SKM-1 treated with dmso at 0.1 percent for 144 hours (cell line): ENCODE data around the gene IP6K1.
"Not testable (repeated sequence)": the region's sequence is repeated elsewhere in the genome, so short reads cannot be mapped to it uniquely, and the experiment has no call there.

ENCODE experiments used
- DNase-seq: peaks from one replicate; lab custom pipeline; 2025; ENCODE audit not compliant: unreplicated experiment; lab: John Stamatoyannopoulos, UW

Gene IP6K1

DNA sequence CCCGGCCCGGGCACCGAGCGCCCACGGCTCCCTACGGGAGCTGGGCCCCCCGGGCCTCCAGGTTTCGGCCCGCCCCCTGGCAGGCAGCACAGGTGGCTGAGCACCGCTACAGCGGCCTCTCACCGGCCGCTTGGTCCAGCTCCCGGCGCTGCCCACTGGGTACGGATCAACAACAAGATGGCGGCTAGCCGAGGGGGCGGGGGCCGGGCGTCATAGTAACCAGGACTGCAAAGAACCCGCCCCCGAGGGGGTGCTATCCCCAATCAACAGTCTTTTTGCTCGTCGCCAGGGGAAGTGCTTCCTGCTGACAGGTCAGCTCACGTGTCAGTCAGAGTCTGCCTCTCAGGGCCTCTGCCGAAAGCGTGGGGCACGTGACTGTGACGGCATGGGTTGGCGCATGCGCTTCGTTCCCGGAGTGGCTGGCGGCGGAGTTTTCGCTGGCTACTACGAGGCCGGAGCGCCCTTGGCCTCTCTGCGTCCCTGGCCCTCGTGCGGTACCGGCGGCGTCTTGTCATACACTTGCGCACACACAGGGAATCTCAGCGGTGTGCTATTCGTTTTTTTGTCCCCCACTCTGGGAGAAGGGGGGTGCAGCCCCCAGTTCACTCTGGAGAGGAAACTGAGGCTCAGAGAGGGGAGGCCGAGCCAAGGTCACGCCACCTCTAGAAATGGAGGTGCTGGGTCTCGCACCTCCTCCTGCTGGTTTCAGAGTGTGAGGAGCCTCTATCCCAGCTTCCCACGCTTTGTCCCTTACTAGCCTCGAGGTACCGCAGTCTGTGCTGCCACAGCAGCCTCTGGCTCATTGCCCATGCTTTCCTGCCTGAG, at the start of gene IP6K1:
IP6K1 (minus strand) TSS at position 186 of the 825 bp plus-strand sequence. CDS start 38,502 bp downstream, outside the sequence.
- DNase-seq, result peak; percentile 99

DNA sequence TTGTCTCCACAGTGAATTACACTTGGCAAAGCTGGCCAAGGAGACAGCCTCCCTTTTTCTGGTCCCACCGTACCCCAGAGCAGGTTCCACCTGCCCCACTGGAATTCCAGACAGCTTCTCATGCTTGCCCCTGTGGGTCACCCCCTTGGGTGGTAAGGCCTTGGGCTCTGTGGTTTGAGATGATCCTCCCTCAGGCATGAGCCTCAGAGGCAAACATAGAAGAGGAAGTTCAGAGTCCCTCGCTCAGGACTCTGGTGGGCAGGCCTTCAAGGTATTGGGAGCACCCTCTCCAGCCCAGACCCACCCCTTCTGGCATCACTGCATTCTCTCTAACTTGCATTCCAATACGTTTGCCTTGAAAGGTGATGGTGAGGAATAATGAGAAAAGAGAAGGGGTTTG, 45.0 kb upstream of the IP6K1 start:
- no peak for DNase-seq

DNA sequence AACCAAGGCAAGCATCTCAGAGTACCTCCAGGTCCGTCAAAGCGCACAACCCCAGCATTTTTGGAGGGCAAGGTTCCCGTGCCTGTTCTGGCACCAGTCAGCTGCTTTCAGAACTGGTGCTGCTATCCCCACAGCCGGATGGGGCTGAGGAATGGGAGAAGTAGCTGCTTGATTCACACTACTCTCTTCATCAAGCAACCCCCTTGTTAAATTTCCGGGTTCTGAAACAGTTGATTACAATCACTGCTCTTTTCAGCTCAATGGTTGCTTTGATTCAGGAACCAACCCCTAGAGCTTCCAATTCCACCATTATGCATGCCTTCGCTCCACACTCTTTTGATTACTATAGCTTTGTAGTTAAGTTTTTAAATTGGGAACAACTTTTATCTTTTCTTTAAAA, 39.7 kb upstream of the IP6K1 start:
- DNase-seq, result no peak

DNA sequence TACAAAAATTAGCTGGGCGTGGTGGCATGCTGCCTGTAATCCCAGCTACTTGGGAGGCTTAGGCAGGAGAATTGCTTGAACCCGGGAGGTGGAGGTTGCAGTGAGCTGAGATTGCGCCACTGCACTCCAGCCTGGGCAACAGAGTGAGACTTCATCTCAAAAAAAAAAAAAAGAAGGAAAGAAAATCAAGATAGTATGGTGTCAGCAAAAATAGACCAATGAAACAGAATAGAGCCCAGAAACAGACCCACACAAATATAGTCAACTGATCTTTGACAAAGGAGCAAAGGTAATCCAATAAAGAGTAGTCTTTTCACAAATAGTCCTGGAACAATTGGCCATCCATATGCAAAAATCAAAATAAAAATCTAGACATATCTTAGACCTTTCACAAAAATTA, 36.8 kb upstream of the IP6K1 start:
- not testable (repeated sequence) for DNase-seq

DNA sequence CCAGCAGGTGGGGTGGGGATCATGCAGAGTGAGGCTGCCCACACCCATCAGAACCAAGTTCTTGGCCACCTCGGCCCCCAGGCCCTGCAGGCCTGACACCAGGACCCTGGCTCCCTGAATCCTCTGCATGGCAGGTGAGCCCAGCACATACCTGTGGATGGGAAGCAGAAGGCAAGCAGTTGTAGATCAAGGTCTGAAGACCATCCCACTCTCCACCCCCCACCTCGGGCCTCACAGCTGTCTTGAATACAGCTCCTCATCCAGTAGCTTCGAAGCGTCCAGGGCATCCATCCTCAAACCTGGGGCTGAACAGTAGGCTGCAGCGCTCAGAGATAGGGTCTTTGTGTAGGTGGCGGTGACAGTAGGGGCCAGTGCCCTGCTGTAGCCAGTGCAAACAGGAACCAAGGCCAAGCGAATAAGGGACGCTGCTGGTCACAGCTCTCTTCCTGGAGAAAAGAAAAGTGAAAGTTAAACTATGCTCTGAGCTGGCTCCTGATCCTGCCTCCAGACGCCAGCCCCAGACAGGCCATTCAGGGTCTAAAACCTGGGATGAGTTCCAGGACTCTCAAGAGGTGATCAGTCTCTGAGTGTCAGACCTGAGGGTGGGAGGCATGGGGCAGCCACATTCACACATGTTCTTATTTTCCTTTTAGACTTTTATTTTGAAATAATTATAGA, 27.3 kb upstream of the IP6K1 start, which contains the start of gene UBA7:
UBA7 (minus strand) TSS at position 457 of the 678 bp plus-strand sequence; CDS start at position 291, 166 bp downstream.
- DNase-seq, result no peak

DNA sequence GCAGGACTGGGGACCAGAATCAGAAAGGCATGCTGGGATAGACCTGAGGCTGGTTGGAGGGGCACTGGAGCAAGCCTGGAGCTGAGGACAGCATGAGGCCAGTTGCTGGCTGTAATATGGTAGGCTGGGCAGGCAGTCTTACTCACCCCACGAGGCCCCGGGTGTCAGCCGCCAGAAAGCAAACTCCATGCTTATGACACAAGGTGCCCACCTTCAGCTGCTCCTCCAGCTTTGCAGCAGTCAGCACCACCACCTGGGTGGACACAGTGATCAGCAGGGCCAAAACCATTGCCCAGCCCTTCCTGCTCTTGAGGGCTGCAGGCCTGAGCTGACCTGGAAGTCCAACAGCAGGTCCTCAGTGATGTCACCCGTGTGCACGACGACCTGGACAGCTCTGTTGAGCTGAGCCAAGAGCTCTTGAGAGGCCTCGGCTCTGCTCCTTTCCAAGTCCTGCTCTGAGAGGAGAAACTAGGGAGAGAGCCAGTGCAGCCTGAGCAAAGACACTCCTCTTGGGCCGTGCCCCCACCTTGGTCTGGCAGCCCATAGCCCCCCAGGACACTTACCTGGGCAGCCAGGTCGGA, 26.7 kb upstream of the IP6K1 start:
- DNase-seq, result no peak

DNA sequence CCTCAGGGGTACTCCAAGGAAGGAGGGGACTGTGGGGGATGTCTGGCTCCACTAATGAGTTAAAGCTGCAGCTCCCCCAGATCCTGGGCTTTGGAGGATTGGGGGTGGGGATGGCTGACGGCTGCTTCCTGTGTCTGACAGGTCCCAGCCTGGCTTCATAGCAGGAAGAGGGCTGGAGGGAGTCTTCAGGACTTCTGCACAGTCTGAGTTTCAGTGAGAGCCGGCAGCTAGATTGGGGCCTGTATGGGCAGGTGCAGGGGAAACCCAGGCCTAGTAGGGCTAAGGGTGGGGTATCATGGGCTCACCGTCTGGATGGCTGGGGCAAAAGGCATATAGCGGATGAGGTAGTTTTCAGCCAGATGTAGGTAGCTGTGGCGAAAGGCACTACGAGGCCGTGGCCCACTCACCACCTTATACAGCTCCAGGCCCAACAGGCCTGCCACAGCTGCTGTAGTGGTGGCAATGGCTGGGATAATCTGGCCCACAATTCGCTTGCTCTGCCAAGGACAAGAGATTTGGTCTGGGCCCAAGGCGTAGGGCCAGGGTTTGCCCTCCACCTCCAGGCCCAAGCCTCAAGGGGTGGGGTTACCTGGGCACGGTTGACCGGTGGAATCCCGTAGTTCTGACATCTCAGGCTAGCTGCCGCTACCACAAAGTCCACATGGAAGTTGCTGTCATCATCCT, 21.2 kb upstream of the IP6K1 start:
- no peak for DNase-seq

DNA sequence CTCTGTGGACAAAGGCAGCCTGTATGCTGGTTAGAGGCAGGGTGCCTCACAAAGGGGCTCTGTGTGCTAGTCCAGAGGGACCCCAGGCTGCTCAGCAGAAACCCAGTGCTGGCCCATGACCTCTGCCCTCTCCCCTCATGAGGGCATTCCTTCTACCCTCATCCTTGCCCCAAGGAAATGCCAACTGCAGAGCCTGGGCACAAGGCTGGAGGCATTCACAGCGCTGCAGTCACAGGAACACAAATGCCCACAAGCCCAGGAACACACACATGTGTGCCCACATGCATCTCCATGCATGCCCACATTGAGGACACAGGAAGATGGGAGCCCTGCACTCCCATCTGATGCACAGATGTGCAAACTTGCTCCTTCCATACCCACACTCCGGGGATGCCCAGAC, 20.5 kb upstream of the IP6K1 start:
- no peak for DNase-seq

DNA sequence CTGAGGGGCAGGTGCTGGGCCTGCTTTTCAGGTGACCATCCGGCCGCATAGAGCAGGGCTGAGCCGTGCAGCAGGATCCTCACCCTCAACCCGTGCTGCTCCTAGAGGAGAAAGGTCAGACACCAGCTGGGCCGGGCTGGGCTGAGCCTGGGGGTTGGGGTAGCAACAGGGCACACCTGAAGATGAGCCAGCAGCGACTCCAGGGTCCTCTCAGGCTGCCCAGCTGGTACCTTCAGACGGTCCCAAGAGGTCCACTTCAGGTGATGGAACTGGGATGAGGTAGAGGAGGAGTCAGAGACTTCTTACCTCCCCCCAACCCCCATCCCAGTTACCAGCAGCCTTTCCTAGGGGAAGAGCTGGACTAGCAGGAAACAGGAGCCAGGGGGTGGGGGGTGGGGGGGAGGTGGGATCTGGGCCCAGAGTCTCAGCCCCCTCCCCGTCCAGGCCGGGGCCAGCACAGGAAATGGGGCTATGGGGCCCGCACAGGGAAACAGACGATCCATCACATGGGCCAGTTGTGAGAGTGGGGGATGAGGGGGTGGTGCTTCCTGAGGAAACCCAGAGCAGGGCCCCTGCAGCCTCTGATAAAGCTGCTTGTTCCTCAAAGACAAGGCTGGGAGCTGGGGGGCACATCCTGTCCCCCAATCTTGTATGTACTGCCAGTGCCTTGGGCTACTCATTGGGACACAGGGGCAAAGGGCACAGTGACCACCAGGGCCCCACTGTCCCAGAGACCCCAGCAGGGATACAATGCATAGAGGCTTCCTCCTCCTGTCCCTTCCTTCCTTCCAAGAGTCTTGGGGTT, 19.8 kb upstream of the IP6K1 start:
- peak; percentile 62 for DNase-seq

DNA sequence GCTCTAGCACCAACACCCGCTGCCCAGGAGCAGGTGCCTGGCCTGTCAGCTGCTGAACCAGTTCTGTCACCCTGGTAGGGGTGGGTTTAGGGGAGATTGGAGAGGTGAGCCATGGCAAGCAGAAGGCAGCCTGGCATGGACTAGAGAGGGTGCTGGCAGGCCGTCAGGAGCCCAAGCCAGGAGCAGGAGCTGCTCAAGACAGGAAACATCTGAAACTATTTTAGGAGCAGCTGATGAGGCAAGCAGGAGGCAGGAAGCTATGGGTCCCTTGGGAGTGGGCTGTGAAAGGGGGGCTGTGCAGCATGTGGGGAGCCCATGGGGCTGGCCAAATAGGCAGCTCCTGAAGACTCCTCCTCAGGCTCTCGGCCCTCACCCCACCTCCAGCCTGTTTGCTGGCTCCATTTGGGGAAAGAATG, 19.0 kb upstream of the IP6K1 start:
- peak; percentile 77 for DNase-seq

DNA sequence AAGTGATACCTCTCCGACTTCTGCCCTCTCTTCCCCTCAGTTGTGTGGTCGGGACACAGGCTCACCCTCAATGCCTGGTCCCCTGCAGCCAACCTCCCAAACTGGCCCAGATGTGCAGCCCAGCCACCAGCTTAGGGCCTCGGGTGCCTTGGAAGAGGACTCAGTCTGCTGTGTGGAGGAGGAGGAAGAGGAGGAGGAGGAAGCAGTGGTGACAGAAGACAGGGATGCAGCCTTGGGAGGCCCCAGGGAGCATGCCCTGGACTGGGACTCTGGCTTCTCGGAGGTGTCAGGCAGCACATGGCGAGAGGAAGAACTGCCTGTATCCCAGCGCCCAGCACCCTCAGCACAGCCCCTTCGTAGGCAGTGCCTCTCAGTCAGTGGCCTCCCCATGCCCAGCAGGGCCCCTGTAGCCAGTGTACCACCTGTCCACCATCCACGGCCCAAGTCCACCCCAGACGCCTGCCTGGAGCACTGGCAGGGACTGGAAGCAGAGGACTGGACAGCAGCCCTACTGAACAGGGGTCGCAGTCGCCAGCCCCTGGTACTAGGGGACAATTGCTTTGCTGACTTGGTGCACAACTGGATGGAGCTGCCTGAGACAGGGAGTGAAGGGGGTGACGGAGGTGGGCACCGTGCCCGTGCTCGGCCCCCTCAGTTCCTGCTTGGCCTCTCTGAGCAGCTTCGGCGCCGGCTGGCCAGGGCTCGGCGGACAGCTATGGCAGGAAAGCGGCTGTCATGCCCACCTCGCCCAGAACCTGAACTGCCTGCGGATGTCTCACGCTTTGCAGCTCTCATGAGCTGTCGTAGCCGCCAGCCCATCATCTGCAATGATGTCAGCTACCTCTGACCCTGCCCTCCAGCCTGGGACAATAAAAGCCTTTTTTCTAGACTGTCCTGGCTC, 18.0 kb upstream of the IP6K1 start:
- no peak for DNase-seq

DNA sequence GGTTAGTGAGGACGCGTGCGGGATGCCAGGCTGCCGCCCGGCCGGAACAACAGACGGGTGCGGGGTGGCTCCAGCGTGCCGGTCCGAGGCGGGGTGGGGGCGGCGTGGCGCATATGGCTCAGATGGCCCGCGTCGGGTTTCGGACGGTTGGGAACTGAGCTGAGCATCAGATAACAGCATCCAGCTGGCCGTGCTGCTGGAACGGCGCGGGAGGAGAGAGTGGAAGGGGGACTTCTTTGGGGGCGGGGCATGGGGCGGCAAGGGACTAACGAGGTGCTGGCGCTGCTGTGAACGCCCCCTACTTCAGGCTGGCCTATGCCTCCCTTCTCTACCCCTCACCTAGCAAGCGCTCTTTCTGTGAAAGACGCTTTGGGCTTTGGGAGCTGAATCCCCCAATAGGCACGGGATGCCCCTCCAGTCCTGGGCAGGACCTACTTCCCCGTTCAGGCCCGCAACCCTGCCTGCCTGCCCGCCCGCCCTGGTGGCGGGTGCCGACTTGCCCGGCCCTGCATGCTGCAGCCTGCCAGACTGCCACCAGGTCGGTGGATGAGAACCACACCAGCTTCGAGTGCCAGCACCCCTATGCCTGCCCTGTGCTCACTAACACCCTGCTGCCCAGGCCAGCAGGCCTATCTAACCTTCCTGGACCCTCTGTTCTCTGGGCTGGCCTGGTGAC, 17.3 kb upstream of the IP6K1 start:
- no peak for DNase-seq

DNA sequence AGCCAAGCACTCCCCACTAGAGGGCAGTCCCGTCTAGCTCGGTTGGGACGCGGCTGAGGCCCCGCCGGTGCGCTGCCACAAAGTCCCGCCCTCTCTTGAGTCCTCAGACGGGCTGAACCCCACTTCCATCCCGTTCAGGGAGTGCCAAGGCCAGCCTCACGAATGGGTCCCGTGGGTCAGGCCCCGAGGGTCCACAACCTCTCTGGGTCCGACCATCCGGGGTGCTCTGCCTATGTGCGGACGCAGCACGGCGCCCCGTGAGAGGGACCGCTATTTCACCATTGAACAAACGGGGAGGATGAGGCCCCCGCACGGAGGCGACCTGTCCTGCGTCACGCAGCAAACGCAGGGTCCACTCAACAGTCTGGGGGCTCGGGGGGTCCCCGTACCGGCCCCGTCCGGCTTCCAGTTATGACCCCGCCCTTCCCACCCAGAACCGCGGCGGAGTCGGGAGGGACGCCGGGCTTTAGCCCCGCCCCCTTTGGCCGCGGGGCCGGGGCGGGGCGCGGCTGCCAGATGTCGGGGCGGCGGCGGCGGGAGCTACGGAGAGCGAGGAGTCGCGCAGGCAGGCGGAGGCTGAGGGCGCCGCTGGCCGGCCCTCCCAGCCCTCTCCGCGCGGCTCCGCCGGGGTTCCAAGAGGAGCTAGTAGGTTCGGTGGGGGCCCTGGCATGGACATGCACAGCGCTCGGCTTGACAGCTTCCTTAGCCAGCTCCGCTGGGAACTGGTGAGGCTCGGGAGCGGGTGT, 16.6 kb upstream of the IP6K1 start, which contains the start of gene INKA1:
INKA1 (plus strand) TSS at position 543 of the 746 bp plus-strand sequence; CDS start at position 675, 132 bp downstream.
- DNase-seq, result peak; percentile 79

DNA sequence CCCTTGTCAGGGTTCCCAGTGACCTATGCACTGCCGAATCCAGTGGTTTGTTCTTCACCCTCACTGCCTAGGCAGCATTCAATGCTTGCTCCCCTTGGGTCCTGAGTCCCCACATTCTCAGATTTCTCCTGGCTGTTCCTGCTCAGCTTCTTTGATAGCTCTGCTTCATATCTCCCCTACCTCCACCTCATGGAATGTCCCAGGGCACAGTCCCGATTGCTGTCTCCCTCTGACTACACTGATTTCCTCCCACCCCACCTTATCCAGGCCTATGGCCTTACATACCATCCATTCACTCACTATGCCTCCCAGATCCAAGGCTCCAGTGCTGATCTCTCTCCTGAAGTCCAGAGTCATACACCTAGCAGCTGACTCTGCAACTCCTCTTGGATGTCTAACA, 14.8 kb upstream of the IP6K1 start:
- no peak for DNase-seq

DNA sequence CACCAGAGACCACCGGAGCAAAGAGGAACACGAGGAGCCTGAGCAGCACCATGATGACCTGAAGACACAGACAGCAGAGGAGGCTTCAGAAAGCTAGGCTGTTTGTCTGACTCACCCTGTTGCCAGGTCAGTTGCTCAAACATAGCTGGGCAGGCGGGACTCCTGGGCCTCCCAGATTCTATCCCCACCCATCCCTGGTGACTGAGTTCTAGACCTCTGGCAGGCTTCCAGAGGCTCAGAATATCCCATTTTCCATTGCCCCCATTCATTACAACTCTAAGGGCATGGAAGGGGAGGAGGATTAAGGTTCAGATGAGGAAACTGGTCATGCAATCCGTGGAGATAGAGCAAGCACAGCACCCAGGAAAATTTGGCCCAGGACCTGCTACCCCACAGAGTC, 13.4 kb upstream of the IP6K1 start, which contains the start of gene CDHR4:
CDHR4 (minus strand) TSS at position 113 of the 400 bp plus-strand sequence; CDS start at position 52, 61 bp downstream.
- no peak for DNase-seq

DNA sequence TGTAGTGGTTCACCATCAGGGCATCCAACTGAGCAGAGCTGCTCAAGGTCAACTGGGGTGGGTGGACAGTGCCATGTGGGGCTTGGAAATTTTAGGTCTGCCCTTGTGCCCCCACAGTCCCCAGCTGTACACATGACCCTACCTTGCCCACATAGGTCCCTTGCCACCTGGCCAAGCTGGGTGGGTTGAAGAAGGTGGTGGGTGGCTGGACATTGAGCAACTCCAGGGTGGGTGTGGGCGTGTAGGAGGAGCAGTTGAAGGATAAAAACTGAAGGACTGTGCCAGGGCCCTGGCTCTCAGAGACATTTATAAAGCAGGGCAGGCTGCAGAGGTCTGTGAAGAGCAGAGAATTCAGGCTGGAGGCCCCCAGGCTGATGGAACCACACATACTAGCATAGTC, 12.8 kb upstream of the IP6K1 start:
- DNase-seq, result no peak

DNA sequence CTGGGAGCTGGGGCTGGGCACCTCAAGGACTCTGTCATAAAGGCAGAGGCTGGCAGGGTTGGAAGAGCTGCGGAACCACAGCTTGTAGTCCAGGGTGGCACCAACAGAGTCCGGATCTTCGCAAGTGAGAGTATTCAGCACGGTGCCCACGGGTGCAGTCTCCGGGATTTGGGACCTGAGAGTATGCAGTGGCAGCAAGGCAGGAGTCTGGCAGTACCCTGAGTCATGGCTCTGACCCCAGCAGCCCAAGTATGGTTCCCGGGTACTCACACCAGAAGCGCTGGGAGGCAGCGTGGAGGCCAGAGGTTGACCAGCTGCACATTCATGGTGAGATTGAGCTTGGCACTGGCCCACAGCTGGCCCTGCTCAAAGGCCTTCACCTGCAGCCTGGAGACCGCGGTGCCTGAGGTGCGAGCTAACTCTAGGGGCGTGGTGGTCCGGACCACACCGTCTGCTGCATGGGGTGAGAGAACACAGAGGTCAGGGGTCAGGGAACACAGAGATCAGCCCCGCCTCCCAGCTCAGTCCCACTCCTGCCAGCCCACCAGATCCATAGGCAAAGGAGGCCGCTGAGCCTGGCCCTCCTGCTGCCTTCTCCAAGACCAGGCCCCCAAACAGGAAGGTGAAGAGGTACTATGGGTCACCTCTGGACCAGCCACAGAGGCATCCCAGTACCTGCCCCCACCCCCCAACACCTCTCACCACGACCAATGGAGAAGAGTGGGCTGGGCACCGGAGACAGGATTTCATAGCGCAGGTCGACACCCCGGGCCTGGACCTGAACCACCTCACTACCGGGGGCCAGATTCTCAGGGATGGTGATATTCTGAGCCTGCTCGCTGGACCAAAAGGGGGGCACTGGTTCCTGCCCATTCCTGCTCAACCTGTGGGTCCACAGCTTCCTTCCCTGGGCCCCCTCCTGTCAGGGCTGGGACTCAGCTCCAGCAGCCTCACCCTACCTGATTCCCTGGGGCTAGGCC, 8.9 kb upstream of the IP6K1 start:
- no peak for DNase-seq
